H1 (cell line): ENCODE results near the gene TRDN. TPM values are rescaled to one million over a fixed set of nuclear protein-coding genes. Genes with fewer than 3 reads are reported as not detected.

Experiments used
- polyA plus RNA-seq, 7 experiments: library from polyadenylated mRNA; depleted of rRNA in 3 of 7; stranded (reverse) in 5 of 7; unstranded in 2 of 7; fragments of >200 nt in 5 of 7; fragments of 200-250 nt in 2 of 7; gene quantifications; 1 replicate in 5 of 7; 2 replicates in 1 of 7; 4 replicates in 1 of 7; pipeline versions ENCODE4 v1.2.1 to v1.2.3, GENCODE V29; 2011 to 2013; ENCODE audit warnings: missing spikeins in 2 of 7, mixed read lengths in 2 of 7
- total RNA-seq: library from RNA; stranded (reverse); fragmentation: NEBNext Ultra II Directional; extraction: Animal tissue kit (Norgen Biotek cat#: 25700); gene quantifications from 2 replicates; pipeline ENCODE4 v1.2.1, GENCODE V29; 2021
- TF ChIP-seq, protein P1 (sequence below): fragments of 300-600 bp; sonication (generic); IDR thresholded peaks from 2 replicates; pipeline ENCODE4 v1.7.1; 2012; ENCODE audit warnings: low read length, moderate library complexity, mild to moderate bottlenecking, inconsistent platforms; ENCODE audit not compliant: insufficient replicate concordance

Gene TRDN
- total and polyA plus RNA-seq, 2 of the 8 experiments (the other 6 are each of a cell fraction or from before 2014, with no cell fraction given): 1.6 to 41.6 TPM

DNA sequence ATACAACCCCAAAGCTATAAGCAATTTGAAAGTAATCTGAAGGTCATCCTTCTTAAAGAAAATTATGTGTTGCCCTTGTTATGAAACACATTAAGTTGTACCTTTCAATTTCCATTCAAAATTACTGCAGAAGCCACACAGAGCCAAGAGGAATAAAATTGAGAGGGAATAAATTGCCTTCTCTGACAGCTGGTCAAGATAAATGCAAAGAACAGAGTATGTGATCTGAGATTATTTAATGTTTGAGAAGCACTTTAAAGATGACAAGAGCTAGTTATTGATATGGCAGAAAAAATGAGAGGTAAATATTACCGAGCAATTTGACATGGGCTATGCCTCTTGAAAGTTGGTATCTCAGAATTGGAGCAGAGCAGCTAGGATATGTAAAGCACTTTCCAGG, 61.6 kb downstream of the TRDN start (continued):
- TF ChIP-seq, protein P1, sequence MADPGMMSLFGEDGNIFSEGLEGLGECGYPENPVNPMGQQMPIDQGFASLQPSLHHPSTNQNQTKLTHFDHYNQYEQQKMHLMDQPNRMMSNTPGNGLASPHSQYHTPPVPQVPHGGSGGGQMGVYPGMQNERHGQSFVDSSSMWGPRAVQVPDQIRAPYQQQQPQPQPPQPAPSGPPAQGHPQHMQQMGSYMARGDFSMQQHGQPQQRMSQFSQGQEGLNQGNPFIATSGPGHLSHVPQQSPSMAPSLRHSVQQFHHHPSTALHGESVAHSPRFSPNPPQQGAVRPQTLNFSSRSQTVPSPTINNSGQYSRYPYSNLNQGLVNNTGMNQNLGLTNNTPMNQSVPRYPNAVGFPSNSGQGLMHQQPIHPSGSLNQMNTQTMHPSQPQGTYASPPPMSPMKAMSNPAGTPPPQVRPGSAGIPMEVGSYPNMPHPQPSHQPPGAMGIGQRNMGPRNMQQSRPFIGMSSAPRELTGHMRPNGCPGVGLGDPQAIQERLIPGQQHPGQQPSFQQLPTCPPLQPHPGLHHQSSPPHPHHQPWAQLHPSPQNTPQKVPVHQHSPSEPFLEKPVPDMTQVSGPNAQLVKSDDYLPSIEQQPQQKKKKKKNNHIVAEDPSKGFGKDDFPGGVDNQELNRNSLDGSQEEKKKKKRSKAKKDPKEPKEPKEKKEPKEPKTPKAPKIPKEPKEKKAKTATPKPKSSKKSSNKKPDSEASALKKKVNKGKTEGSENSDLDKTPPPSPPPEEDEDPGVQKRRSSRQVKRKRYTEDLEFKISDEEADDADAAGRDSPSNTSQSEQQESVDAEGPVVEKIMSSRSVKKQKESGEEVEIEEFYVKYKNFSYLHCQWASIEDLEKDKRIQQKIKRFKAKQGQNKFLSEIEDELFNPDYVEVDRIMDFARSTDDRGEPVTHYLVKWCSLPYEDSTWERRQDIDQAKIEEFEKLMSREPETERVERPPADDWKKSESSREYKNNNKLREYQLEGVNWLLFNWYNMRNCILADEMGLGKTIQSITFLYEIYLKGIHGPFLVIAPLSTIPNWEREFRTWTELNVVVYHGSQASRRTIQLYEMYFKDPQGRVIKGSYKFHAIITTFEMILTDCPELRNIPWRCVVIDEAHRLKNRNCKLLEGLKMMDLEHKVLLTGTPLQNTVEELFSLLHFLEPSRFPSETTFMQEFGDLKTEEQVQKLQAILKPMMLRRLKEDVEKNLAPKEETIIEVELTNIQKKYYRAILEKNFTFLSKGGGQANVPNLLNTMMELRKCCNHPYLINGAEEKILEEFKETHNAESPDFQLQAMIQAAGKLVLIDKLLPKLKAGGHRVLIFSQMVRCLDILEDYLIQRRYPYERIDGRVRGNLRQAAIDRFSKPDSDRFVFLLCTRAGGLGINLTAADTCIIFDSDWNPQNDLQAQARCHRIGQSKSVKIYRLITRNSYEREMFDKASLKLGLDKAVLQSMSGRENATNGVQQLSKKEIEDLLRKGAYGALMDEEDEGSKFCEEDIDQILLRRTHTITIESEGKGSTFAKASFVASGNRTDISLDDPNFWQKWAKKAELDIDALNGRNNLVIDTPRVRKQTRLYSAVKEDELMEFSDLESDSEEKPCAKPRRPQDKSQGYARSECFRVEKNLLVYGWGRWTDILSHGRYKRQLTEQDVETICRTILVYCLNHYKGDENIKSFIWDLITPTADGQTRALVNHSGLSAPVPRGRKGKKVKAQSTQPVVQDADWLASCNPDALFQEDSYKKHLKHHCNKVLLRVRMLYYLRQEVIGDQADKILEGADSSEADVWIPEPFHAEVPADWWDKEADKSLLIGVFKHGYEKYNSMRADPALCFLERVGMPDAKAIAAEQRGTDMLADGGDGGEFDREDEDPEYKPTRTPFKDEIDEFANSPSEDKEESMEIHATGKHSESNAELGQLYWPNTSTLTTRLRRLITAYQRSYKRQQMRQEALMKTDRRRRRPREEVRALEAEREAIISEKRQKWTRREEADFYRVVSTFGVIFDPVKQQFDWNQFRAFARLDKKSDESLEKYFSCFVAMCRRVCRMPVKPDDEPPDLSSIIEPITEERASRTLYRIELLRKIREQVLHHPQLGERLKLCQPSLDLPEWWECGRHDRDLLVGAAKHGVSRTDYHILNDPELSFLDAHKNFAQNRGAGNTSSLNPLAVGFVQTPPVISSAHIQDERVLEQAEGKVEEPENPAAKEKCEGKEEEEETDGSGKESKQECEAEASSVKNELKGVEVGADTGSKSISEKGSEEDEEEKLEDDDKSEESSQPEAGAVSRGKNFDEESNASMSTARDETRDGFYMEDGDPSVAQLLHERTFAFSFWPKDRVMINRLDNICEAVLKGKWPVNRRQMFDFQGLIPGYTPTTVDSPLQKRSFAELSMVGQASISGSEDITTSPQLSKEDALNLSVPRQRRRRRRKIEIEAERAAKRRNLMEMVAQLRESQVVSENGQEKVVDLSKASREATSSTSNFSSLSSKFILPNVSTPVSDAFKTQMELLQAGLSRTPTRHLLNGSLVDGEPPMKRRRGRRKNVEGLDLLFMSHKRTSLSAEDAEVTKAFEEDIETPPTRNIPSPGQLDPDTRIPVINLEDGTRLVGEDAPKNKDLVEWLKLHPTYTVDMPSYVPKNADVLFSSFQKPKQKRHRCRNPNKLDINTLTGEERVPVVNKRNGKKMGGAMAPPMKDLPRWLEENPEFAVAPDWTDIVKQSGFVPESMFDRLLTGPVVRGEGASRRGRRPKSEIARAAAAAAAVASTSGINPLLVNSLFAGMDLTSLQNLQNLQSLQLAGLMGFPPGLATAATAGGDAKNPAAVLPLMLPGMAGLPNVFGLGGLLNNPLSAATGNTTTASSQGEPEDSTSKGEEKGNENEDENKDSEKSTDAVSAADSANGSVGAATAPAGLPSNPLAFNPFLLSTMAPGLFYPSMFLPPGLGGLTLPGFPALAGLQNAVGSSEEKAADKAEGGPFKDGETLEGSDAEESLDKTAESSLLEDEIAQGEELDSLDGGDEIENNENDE: no peak
